Measurements from ENCODE around the gene COMT. TPM values are rescaled to one million over a fixed set of nuclear protein-coding genes. Genes with fewer than 3 reads are reported as not detected.

Gene COMT
- total RNA-seq, 1 experiment from 2014 or later = 142 TPM

GRCh38 chr22:19997561-19998231 lies 56.1 kb downstream of the COMT start:
- in situ Hi-C loops (cut with HindIII; ENCODE audit: low sequenced_read_pairs) = no loop called here

GRCh38 chr22:19998232-19998951 lies 56.8 kb downstream of the COMT start:
- DNase-seq (ENCODE audit: low spot score) = peak; percentile 60
- in situ Hi-C loops (cut with HindIII; ENCODE audit: low sequenced_read_pairs) = no loop called here

More at GRCh38 chr22:19997561-19998231, 56.1 kb downstream of the COMT start:
- DNase-seq (ENCODE audit: low spot score) = no peak

GRCh38 chr22:19998991-19999820 lies 57.6 kb downstream of the COMT start:
- in situ Hi-C loops (cut with HindIII; ENCODE audit: low sequenced_read_pairs) = no loop called here
- DNase-seq (ENCODE audit: low spot score) = no peak

- in situ Hi-C loops (cut with HindIII; ENCODE audit: low sequenced_read_pairs) = no loop called here
- peak; percentile 70 for DNase-seq (ENCODE audit: low spot score)
Measured at GRCh38 chr22:20000246-20001081, 58.9 kb downstream of the COMT start.

GRCh38 chr22:20001082-20001638 lies 59.6 kb downstream of the COMT start:
- DNase-seq (ENCODE audit: low spot score) = no peak
- in situ Hi-C loops (cut with HindIII; ENCODE audit: low sequenced_read_pairs) = no loop called here

- in situ Hi-C loops (cut with HindIII; ENCODE audit: low sequenced_read_pairs) = no loop called here
- DNase-seq (ENCODE audit: low spot score) = peak; percentile 46
Measured at GRCh38 chr22:20002128-20002527, 60.6 kb downstream of the COMT start.

- DNase-seq (ENCODE audit: low spot score) = no peak
- in situ Hi-C loops (cut with HindIII; ENCODE audit: low sequenced_read_pairs) = no loop called here
Measured at GRCh38 chr22:20002636-20003035, 61.1 kb downstream of the COMT start.

- in situ Hi-C loops (cut with HindIII; ENCODE audit: low sequenced_read_pairs) = no loop called here
Measured at GRCh38 chr22:20003304-20003703, 61.7 kb downstream of the COMT start.

GRCh38 chr22:20004464-20004863 lies 62.9 kb downstream of the COMT start:
- in situ Hi-C loops (cut with HindIII; ENCODE audit: low sequenced_read_pairs) = no loop called here
- DNase-seq (ENCODE audit: low spot score) = no peak

More at GRCh38 chr22:20003304-20003703, 61.7 kb downstream of the COMT start:
- DNase-seq (ENCODE audit: low spot score) = no peak

- DNase-seq (ENCODE audit: low spot score) = peak; percentile 52
Measured at GRCh38 chr22:20008221-20008995, 66.8 kb downstream of the COMT start.

GRCh38 chr22:20009018-20009491 lies 67.5 kb downstream of the COMT start:
- peak; percentile 68 for DNase-seq (ENCODE audit: low spot score)
- in situ Hi-C loops (cut with HindIII; ENCODE audit: low sequenced_read_pairs) = no loop called here

More at GRCh38 chr22:20008221-20008995, 66.8 kb downstream of the COMT start:
- in situ Hi-C loops (cut with HindIII; ENCODE audit: low sequenced_read_pairs) = no loop called here

- peak; percentile 30 for DNase-seq (ENCODE audit: low spot score)
- in situ Hi-C loops (cut with HindIII; ENCODE audit: low sequenced_read_pairs) = no loop called here
Measured at GRCh38 chr22:20009582-20010306, 68.2 kb downstream of the COMT start.

- DNase-seq (ENCODE audit: low spot score) = peak; percentile 18
- in situ Hi-C loops (cut with HindIII; ENCODE audit: low sequenced_read_pairs) = no loop called here
Measured at GRCh38 chr22:20010307-20011122, 68.9 kb downstream of the COMT start.

GRCh38 chr22:20011123-20011992 lies 69.8 kb downstream of the COMT start:
- peak; percentile 77 for DNase-seq (ENCODE audit: low spot score)
- in situ Hi-C loops (cut with HindIII; ENCODE audit: low sequenced_read_pairs) = no loop called here

GRCh38 chr22:20011993-20012740 lies 70.6 kb downstream of the COMT start:
- in situ Hi-C loops (cut with HindIII; ENCODE audit: low sequenced_read_pairs) = no loop called here
- DNase-seq (ENCODE audit: low spot score) = no peak
